ENCODE measurements around the gene SPG21. TPM values are rescaled to one million over a fixed set of nuclear protein-coding genes. Genes with fewer than 3 reads are reported as not detected.
"Not testable (repeated sequence)": the region's sequence is repeated elsewhere in the genome, so short reads cannot be mapped to it uniquely, and the experiment has no call there.

SPG21 gene
- total RNA-seq, result 58.2 and 63.6 TPM in 2 replicates

GRCh38 chr15:64989416-64990167 lies at the start of gene SPG21:
Gene SPG21 (minus strand): TSS chr15:64989914. CDS start chr15:64983569, 6,345 bp downstream.
- intact Hi-C loops (cut with micrococcal nuclease), result loop anchor here (1.0 to 2.0 kb wide), 10 partner anchors 40 to 826 kb away; partner anchors contain the start of genes CLPX, MTFMT, PARP16 and PDCD7

GRCh38 chr15:65038836-65039235 lies 49.1 kb upstream of the SPG21 start:
- intact Hi-C loops (cut with micrococcal nuclease), result no loop called here

DNA sequence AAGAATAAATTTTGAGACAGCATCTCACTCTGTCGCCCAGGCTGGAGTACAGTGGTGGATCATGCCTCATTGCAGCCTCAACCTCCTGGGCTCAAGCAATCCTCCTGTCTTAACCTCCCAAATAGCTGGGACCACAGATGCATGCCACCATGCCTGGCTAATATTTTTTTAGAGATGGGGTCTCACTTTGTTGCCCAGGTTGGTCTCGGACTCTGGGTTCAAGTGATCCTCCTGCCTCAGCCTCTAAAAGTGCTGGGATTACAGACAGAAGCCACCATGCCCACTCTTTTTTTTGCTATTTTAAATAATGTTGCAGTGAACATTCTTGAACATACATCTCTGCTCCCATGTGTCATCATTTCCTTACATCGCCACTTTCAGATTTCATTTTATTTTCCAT lies 48.7 kb upstream of the SPG21 start:
- intact Hi-C loops (cut with micrococcal nuclease), result no loop called here

DNA sequence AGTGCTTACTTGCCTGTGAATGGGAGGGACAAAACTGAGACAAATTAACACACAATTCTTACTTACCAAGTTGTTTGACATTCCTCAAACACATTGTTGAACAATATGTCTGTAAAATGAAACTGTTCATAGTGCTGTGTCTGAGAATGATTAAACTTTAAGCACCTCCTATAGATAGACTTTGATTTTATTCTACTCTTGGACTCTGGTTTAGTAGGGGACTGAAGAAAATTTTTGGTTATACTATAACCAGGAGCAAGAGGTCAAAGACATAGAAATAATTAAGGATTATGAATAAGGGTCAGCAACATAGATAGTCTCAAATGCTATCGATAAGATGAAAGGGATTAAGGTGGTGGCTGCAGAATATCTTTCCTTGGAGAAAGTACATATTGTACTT lies 47.6 kb upstream of the SPG21 start:
- intact Hi-C loops (cut with micrococcal nuclease), result no loop called here

GRCh38 chr15:65034719-65035118 lies 45.0 kb upstream of the SPG21 start:
- intact Hi-C loops (cut with micrococcal nuclease), result no loop called here

DNA sequence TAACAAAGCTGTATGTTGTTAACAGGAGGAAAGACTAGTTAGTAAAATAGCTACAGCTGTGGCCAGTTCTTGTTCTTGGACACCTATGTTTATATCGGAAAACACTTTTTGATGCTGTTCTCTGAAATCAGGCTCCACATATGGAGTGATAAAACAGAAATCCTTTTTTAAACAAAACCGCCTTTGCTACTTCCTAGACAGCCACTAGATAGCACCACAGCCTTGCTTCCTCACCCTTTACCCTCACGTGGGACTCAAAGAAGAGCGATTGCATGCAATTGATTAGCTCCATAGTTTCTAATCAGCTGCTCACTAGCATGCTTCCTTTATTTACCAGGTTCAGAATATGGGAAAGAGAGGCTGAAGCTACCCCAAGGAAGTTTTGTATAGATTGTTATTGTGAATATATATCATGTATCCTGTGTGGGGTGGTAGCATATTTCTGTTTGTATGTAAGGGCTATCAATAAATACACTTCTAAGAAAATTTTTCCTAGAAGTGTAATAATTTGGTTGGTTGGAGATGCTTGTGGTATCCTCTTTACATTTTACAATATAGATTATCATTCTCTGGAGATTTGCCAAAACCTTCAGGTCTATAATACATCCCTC lies 44.0 kb upstream of the SPG21 start:
- intact Hi-C loops (cut with micrococcal nuclease), result loop anchor here (1.0 kb wide), 4 partner anchors 45 to 352 kb away; no protein-coding TSS in a partner anchor

GRCh38 chr15:65032801-65033537 lies 43.3 kb upstream of the SPG21 start:
- intact Hi-C loops (cut with micrococcal nuclease), result loop anchor here (1.0 kb wide), 4 partner anchors 45 to 352 kb away; no protein-coding TSS in a partner anchor

GRCh38 chr15:65029736-65030208 lies 40.1 kb upstream of the SPG21 start:
- intact Hi-C loops (cut with micrococcal nuclease), result loop anchor here (1.0 to 5.0 kb wide), 9 partner anchors 20 to 275 kb away; partner anchors contain the start of genes CLPX, PDCD7, PIF1 and RNU5B-1

GRCh38 chr15:65028921-65029735 lies 39.4 kb upstream of the SPG21 start, which contains the start of gene MTFMT:
Gene MTFMT (minus strand): TSS chr15:65029639. CDS start chr15:65029613, 26 bp downstream.
- intact Hi-C loops (cut with micrococcal nuclease), result loop anchor here (1.0 to 5.0 kb wide), 9 partner anchors 20 to 276 kb away; partner anchors contain the start of genes CLPX, PDCD7, PIF1 and RNU5B-1

- intact Hi-C loops (cut with micrococcal nuclease), result loop anchor here (2.0 to 5.0 kb wide), 4 partner anchors 136 to 276 kb away; partner anchors contain the start of genes CLPX and RNU5B-1
These were observed 38.6 kb upstream of the SPG21 start for GRCh38 chr15:65028338-65028737.

DNA sequence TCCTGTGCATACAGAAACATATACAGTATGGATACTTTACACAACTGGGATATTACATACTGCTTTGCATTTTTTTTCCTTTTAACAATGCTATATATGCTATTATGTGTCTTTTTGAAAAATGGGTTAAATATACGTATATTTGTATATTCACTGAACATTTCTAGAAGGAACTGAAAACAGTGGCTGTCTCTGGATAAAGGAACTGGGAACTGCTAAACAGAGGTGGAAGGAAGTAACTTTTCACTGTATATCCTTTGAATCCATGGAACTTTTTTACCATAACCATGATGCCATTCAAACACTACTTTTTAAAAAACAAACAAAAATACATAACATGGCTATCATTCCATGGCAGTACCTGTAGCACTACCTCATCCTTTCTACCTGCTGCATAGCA lies 37.9 kb upstream of the SPG21 start:
- intact Hi-C loops (cut with micrococcal nuclease), result loop anchor here (5.0 kb wide), 1 partner anchor 135 kb away; no protein-coding TSS in a partner anchor

DNA sequence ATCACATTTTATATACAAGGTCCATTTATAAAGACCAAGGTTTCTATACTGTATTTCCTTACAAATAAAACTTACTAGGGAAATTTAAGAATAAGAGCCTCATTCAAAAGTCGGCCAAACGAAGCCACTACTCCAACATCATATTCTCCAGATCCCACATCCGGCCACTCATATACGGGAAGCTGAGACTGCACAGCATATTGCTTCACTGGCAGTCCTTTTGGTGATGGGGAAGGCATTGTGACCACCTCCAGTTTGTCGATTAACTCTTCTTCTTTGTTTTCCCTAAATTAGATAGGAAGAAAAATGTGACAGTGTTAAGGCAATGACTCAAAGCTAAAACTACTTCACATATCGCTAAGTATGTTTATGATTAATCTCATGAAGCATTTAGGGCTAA lies 37.0 kb upstream of the SPG21 start:
- intact Hi-C loops (cut with micrococcal nuclease), result loop anchor here (5.0 kb wide), 1 partner anchor 134 kb away; no protein-coding TSS in a partner anchor

- intact Hi-C loops (cut with micrococcal nuclease), result no loop called here
These were observed 31.8 kb upstream of the SPG21 start for GRCh38 chr15:65021488-65021887.

GRCh38 chr15:65020419-65020818 lies 30.7 kb upstream of the SPG21 start:
- intact Hi-C loops (cut with micrococcal nuclease), result no loop called here

DNA sequence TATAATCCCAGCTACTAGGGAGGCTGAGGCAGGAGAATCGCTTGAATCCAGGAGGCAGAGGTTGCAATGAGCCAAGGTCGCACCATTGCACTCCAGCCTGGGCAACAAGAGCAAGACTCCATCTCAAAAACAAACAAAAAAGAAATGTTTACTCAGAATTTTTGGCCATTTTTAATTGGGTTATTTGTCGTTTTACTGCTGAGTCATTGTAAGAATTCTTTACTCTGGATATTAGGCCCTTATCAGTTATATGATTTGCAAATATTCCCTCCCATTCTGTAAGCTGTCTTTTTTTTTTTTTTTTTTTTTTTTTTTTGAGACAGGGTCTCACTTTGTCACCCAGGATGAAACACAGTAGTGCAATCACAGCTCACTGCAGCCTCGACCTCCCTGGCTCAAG lies 21.5 kb upstream of the SPG21 start:
- intact Hi-C loops (cut with micrococcal nuclease), result not testable (repeated sequence)

GRCh38 chr15:65008983-65009382 lies 19.3 kb upstream of the SPG21 start:
- intact Hi-C loops (cut with micrococcal nuclease), result no loop called here

GRCh38 chr15:65006876-65007275 lies 17.2 kb upstream of the SPG21 start:
- intact Hi-C loops (cut with micrococcal nuclease), result no loop called here

DNA sequence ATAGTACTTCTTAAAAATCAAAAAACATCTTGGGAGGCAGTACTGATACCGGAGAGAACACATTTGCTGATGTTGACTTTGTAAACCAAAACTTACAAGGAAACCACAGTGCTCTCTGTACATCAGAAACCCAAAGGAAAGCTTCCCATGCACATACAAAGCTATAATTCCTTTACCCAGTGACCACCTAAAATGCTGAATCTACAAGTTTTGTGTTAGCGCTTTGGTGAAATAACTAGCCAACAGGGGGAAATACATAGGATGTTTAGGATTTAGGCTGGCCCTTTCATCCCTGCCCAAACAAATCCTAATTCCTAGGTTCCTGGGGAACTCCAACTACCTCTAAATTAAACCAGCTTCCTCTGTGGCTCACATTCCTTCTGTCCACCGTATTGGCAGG lies 15.3 kb upstream of the SPG21 start:
- intact Hi-C loops (cut with micrococcal nuclease), result no loop called here

DNA sequence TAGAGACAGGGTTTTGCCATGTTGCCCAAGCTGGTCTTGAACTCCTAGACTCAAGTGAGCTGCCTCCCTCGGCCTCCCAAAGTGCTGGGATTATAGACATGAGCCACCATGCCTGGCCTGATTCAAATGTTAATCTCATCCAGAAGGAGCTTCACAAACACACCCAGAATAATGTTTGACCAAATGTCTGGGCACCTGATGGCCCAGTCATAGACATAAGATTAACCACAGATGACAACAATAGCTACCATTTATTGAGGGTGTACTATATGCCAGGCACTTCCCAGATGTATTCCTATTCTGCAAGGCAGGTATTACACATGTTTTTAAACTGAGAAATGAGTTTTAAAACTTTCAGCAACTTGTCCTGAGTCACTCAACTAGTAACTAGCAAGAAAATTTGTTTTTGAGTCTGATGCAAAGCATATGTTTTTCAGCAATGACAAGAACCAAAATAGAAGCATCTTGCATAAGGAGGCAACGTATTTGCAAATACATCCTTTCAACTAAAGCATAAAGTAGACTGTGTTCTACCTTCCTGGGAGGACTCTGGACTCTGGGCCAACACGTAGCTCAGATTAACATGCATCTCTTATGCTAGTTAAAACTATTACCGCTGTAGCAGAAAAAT lies 8.1 kb upstream of the SPG21 start:
- intact Hi-C loops (cut with micrococcal nuclease), result no loop called here

GRCh38 chr15:64997066-64997465 lies 7.4 kb upstream of the SPG21 start:
- intact Hi-C loops (cut with micrococcal nuclease), result no loop called here
